ENCODE results near the gene NSMCE4A. TPM values are rescaled to one million over a fixed set of nuclear protein-coding genes. Genes with fewer than 3 reads are reported as not detected.
"Not testable (repeated sequence)": the region's sequence is repeated elsewhere in the genome, so short reads cannot be mapped to it uniquely, and the experiment has no call there.

NSMCE4A gene
- total RNA-seq, 2 experiments from 2014 or later = 56.3 to 56.4 TPM

GRCh38 chr10:121956111-121957061 lies 18.6 kb downstream of the NSMCE4A start:
- H3K27me3 Mint-ChIP-seq = no peaks in the 10 kb centered on the region
- POLR2A ChIA-PET = no interaction called here
- H3K4me3 Mint-ChIP-seq = no peak overlapping the region
- H3K27ac Mint-ChIP-seq = peak overlapping the region; percentile 37
- H3K9me3 Mint-ChIP-seq (ENCODE audit: low read depth) = no peaks in the 10 kb centered on the region
- peaks cover 19% of the 10 kb centered on the region for H3K4me1 Mint-ChIP-seq
- intact Hi-C loops (cut with DNase I, micrococcal nuclease) = no loop called here
- DNase-seq (no peak), ATAC-seq (no peak)
- CTCF ChIA-PET = interaction anchor here (0.6 to 0.7 kb wide), 2 partner anchors 98 to 187 kb away, joined by 3 read pairs; no protein-coding TSS in a partner anchor
- H3K36me3 Mint-ChIP-seq (ENCODE audit: low read depth) = peaks cover 25% of the 10 kb centered on the region

- no peak overlapping the region for H3K27ac Mint-ChIP-seq
- H3K36me3 Mint-ChIP-seq (ENCODE audit: low read depth) = peaks cover 19% of the 10 kb centered on the region
- intact Hi-C loops (cut with DNase I, micrococcal nuclease) = no loop called here
- ATAC-seq (no peak), DNase-seq (no peak)
- no peak overlapping the region for H3K4me3 Mint-ChIP-seq
- ChIA-PET CTCF (interaction anchor here (0.6 kb wide), 1 partner anchor 20 kb away, joined by 3 read pairs; no protein-coding TSS in a partner anchor), POLR2A (interaction anchor here (0.8 kb wide), 1 partner anchor 13 kb away, joined by 3 read pairs; no protein-coding TSS in a partner anchor)
- peaks cover 10% of the 10 kb centered on the region for H3K4me1 Mint-ChIP-seq
- no peaks in the 10 kb centered on the region for H3K27me3 Mint-ChIP-seq
- H3K9me3 Mint-ChIP-seq (ENCODE audit: low read depth) = no peaks in the 10 kb centered on the region
Measured at GRCh38 chr10:121952226-121952625, 22.8 kb downstream of the NSMCE4A start.

GRCh38 chr10:121949451-121949850 lies 25.6 kb downstream of the NSMCE4A start:
- peaks cover 3% of the 10 kb centered on the region for H3K36me3 Mint-ChIP-seq (ENCODE audit: low read depth)
- no peaks in the 10 kb centered on the region for H3K4me1 Mint-ChIP-seq
- H3K9me3 Mint-ChIP-seq (ENCODE audit: low read depth) = no peaks in the 10 kb centered on the region
- DNase-seq = no peak
- H3K27ac Mint-ChIP-seq = no peak overlapping the region
- H3K4me3 Mint-ChIP-seq = no peak overlapping the region
- no peaks in the 10 kb centered on the region for H3K27me3 Mint-ChIP-seq
- intact Hi-C loops (cut with DNase I, micrococcal nuclease) = no loop called here
- ChIA-PET POLR2A (no interaction called here), CTCF (interaction anchor here (1.2 kb wide), 1 partner anchor 12 kb away, joined by 3 read pairs; no protein-coding TSS in a partner anchor)
- ATAC-seq = no peak

- ATAC-seq = no peak
- CTCF ChIA-PET = interaction anchor here (1.3 kb wide), 1 partner anchor 48 kb away, joined by 4 read pairs; no protein-coding TSS in a partner anchor
- intact Hi-C loops (cut with DNase I, micrococcal nuclease) = no loop called here
- H3K4me1 Mint-ChIP-seq = no peaks in the 10 kb centered on the region
- peaks cover 3% of the 10 kb centered on the region for H3K36me3 Mint-ChIP-seq (ENCODE audit: low read depth)
- H3K27ac Mint-ChIP-seq = no peak overlapping the region
- H3K9me3 Mint-ChIP-seq (ENCODE audit: low read depth) = no peaks in the 10 kb centered on the region
- POLR2A ChIA-PET = no interaction called here
- H3K27me3 Mint-ChIP-seq = no peaks in the 10 kb centered on the region
- H3K4me3 Mint-ChIP-seq = no peak overlapping the region
- DNase-seq = no peak
Measured at GRCh38 chr10:121949049-121949448, 26.0 kb downstream of the NSMCE4A start.

- ATAC-seq (no peak), DNase-seq (no peak)
- no peaks in the 10 kb centered on the region for H3K4me1 Mint-ChIP-seq
- peaks cover 3% of the 10 kb centered on the region for H3K36me3 Mint-ChIP-seq (ENCODE audit: low read depth)
- intact Hi-C loops (cut with DNase I, micrococcal nuclease) = no loop called here
- H3K27ac Mint-ChIP-seq = no peak overlapping the region
- ChIA-PET POLR2A (no interaction called here), CTCF (interaction anchor here (1.3 kb wide), 1 partner anchor 47 kb away, joined by 4 read pairs; no protein-coding TSS in a partner anchor)
- peaks cover 4% of the 10 kb centered on the region for H3K27me3 Mint-ChIP-seq
- H3K4me3 Mint-ChIP-seq = no peak overlapping the region
- H3K9me3 Mint-ChIP-seq (ENCODE audit: low read depth) = no peaks in the 10 kb centered on the region
Measured at GRCh38 chr10:121947343-121948330, 27.4 kb downstream of the NSMCE4A start.

- ChIA-PET CTCF (no interaction called here), POLR2A (no interaction called here)
- no peak for ATAC-seq
- H3K27me3 Mint-ChIP-seq = peaks cover 10% of the 10 kb centered on the region
- no peaks in the 10 kb centered on the region for H3K9me3 Mint-ChIP-seq (ENCODE audit: low read depth)
- no peak overlapping the region for H3K27ac Mint-ChIP-seq
- DNase-seq = no peak
- intact Hi-C loops (cut with DNase I, micrococcal nuclease) = no loop called here
- no peaks in the 10 kb centered on the region for H3K36me3 Mint-ChIP-seq (ENCODE audit: low read depth)
- no peaks in the 10 kb centered on the region for H3K4me1 Mint-ChIP-seq
- no peak overlapping the region for H3K4me3 Mint-ChIP-seq
Measured at GRCh38 chr10:121942749-121943416, 32.1 kb downstream of the NSMCE4A start.

- Mint-ChIP-seq H3K36me3 (ENCODE audit: low read depth) (no peaks in the 10 kb centered on the region), H3K9me3 (ENCODE audit: low read depth) (no peaks in the 10 kb centered on the region), H3K4me1 (no peaks in the 10 kb centered on the region), H3K27me3 (peaks cover 10% of the 10 kb centered on the region), H3K4me3 (no peak overlapping the region), H3K27ac (no peak overlapping the region)
- ChIA-PET CTCF (no interaction called here), POLR2A (no interaction called here)
- intact Hi-C loops (cut with DNase I, micrococcal nuclease) = no loop called here
- no peak for DNase-seq
- no peak for ATAC-seq
Measured at GRCh38 chr10:121941532-121941931, 33.5 kb downstream of the NSMCE4A start.

- ChIA-PET POLR2A (no interaction called here), CTCF (no interaction called here)
- no peaks in the 10 kb centered on the region for H3K36me3 Mint-ChIP-seq (ENCODE audit: low read depth)
Measured at GRCh38 chr10:121936295-121936694, 38.7 kb downstream of the NSMCE4A start.

GRCh38 chr10:121935702-121936101 lies 39.3 kb downstream of the NSMCE4A start:
- Mint-ChIP-seq H3K9me3 (ENCODE audit: low read depth) (no peaks in the 10 kb centered on the region), H3K27ac (no peak overlapping the region), H3K36me3 (ENCODE audit: low read depth) (no peaks in the 10 kb centered on the region), H3K27me3 (peaks cover 5% of the 10 kb centered on the region), H3K4me1 (no peaks in the 10 kb centered on the region), H3K4me3 (no peak overlapping the region)
- intact Hi-C loops (cut with DNase I, micrococcal nuclease) = no loop called here
- ChIA-PET POLR2A (no interaction called here), CTCF (interaction anchor here (2.1 kb wide), 1 partner anchor 35 kb away, joined by 5 read pairs; no protein-coding TSS in a partner anchor)
- no peak for DNase-seq
- no peak for ATAC-seq

More at GRCh38 chr10:121936295-121936694, 38.7 kb downstream of the NSMCE4A start:
- DNase-seq (no peak), ATAC-seq (no peak)
- Mint-ChIP-seq H3K27me3 (peaks cover 5% of the 10 kb centered on the region), H3K27ac (no peak overlapping the region), H3K4me1 (no peaks in the 10 kb centered on the region), H3K9me3 (ENCODE audit: low read depth) (no peaks in the 10 kb centered on the region), H3K4me3 (no peak overlapping the region)
- intact Hi-C loops (cut with DNase I, micrococcal nuclease) = no loop called here

GRCh38 chr10:121930268-121931085 lies 44.5 kb downstream of the NSMCE4A start:
- peak overlapping the region; percentile 59 for H3K4me3 Mint-ChIP-seq
- DNase-seq; H3K27me3 Mint-ChIP-seq; CTCF ChIA-PET; ATAC-seq; POLR2A ChIA-PET; intact Hi-C loops (cut with DNase I, micrococcal nuclease); H3K36me3 Mint-ChIP-seq (ENCODE audit: low read depth); H3K9me3 Mint-ChIP-seq (ENCODE audit: low read depth): not testable (repeated sequence)
- H3K27ac Mint-ChIP-seq = peak overlapping the region; percentile 52
- H3K4me1 Mint-ChIP-seq = peaks cover 14% of the 10 kb centered on the region
